ENCODE results near the gene PLET1. TPM values are rescaled to one million over a fixed set of nuclear protein-coding genes. Genes with fewer than 3 reads are reported as not detected.

PLET1 gene
- total and polyA plus RNA-seq, 2 experiments from 2014 or later: not detected

DNA sequence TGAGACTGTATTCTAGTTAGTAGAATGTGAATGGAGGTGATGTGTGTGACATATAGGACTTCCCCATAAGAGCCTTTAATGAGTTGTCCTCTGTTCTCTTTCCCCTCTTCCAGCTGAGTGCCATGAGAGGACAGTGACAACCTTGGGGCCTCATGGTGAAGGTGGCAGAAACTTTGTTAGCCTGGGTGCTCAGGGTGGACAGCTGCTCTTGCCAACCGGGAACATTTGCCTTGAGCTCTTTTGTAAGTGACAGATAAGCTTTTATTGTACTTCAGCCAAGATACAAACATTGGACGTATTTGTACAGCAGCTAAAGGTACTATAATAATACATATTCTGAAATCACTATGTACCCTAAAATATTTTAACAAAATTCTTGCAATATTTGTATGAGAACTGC lies 33.0 kb upstream of the PLET1 start:
- peaks cover 4% of the 10 kb centered on the region for H3K4me1 ChIP-seq (ENCODE audit: insufficient read depth)
- no peak for DNase-seq (ENCODE audit: low spot score)
- TF ChIP-seq, protein P1, sequence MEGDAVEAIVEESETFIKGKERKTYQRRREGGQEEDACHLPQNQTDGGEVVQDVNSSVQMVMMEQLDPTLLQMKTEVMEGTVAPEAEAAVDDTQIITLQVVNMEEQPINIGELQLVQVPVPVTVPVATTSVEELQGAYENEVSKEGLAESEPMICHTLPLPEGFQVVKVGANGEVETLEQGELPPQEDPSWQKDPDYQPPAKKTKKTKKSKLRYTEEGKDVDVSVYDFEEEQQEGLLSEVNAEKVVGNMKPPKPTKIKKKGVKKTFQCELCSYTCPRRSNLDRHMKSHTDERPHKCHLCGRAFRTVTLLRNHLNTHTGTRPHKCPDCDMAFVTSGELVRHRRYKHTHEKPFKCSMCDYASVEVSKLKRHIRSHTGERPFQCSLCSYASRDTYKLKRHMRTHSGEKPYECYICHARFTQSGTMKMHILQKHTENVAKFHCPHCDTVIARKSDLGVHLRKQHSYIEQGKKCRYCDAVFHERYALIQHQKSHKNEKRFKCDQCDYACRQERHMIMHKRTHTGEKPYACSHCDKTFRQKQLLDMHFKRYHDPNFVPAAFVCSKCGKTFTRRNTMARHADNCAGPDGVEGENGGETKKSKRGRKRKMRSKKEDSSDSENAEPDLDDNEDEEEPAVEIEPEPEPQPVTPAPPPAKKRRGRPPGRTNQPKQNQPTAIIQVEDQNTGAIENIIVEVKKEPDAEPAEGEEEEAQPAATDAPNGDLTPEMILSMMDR (IDR thresholded peaks at IDR 0.05; ENCODE audit: poor library complexity): no peak
- no peak for TF ChIP-seq EZH2 (IDR thresholded peaks at IDR 0.05; ENCODE audit: borderline replicate concordance)
- TF ChIP-seq EZH2phosphoT487 (IDR thresholded peaks at IDR 0.05; ENCODE audit: low read depth, severe bottlenecking, unreplicated experiment): no peak
- WGBS (ENCODE audit: low lambda C conversion rate, missing lambda C conversion rate): 51% methylated on average over 2 of the region's 2 CpGs
- H3K27me3 ChIP-seq: no peaks in the 10 kb centered on the region
- no peak overlapping the region for H3K4me2 ChIP-seq
- H3K9me3 ChIP-seq (ENCODE audit: low read depth): no peaks in the 10 kb centered on the region
- no peak overlapping the region for H3K27ac ChIP-seq
- no peak overlapping the region for H3K4me3 ChIP-seq
- no peaks in the 10 kb centered on the region for H4K20me1 ChIP-seq (ENCODE audit: insufficient read depth, poor library complexity, severe bottlenecking)
- no peaks in the 10 kb centered on the region for H3K9me2 ChIP-seq (replicated peaks; ENCODE audit: insufficient read depth)
- no peak overlapping the region for H2AFZ ChIP-seq
- no peaks in the 10 kb centered on the region for H3K79me2 ChIP-seq
- H3K36me3 ChIP-seq (replicated peaks; ENCODE audit: insufficient read depth, low read depth): no peaks in the 10 kb centered on the region

DNA sequence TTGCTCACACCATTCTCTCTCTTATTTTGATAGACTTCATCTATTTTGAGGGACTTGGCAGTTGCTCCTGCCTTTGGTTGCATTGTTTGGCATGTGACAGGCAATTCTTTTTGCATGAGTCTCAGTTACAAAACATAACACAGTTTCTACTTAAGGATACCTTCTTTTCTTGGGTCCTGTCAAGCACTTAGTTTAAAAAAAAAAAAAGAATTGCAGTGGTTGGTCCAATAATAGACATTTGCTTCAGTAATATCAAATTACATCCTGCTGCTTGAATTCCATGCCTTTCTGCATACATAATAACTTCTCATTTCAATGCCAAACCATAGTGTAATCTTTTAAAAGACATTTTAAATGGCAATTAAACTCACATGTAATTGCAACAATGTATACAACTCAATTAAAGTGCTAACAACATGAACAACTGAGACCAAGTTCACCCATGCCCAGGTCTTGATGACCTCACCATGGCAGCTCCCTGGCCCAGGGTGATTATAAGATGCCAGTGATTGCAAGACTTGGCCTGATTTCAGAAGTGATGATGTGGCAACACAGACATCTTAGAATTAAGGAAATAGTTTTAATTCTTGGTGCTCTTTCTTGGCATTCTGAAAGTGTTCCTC lies 32.2 kb upstream of the PLET1 start:
- H4K20me1 ChIP-seq (ENCODE audit: insufficient read depth, poor library complexity, severe bottlenecking): no peaks in the 10 kb centered on the region
- no peaks in the 10 kb centered on the region for H3K9me2 ChIP-seq (replicated peaks; ENCODE audit: insufficient read depth)
- no peaks in the 10 kb centered on the region for H3K79me2 ChIP-seq
- H3K27me3 ChIP-seq: peaks cover 2% of the 10 kb centered on the region
- no peak overlapping the region for H3K4me3 ChIP-seq
- H2AFZ ChIP-seq: no peak overlapping the region
- H3K27ac ChIP-seq: no peak overlapping the region
- no peak for DNase-seq (ENCODE audit: low spot score)
- H3K4me1 ChIP-seq (ENCODE audit: insufficient read depth): peaks cover 4% of the 10 kb centered on the region
- H3K4me2 ChIP-seq: no peak overlapping the region
- TF ChIP-seq, protein P1 (IDR thresholded peaks at IDR 0.05; ENCODE audit: poor library complexity): no peak
- TF ChIP-seq EZH2 (IDR thresholded peaks at IDR 0.05; ENCODE audit: borderline replicate concordance) (no peak), EZH2phosphoT487 (IDR thresholded peaks at IDR 0.05; ENCODE audit: low read depth, severe bottlenecking, unreplicated experiment) (no peak)
- H3K36me3 ChIP-seq (replicated peaks; ENCODE audit: insufficient read depth, low read depth): no peaks in the 10 kb centered on the region
- no peaks in the 10 kb centered on the region for H3K9me3 ChIP-seq (ENCODE audit: low read depth)

DNA sequence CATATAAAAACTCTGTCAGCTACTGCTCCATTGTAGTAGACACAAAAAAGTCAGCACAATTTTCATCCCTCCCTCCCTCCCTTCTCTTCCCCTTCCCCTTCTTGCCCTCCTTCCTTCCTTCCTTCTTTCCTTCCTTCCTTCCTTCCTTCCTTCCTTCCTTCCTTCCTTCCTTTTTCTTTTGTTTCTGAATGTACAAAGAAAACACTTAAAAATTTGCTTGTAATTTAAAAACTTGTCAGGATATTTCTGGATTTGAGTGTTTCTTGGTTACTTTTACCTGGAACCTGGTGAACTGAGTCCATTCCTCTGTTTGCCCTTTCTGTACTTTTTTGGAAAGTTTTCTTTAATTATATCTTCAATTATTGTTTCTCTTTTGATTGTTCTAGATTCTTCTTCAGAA lies 31.5 kb upstream of the PLET1 start:
- no peaks in the 10 kb centered on the region for H3K79me2 ChIP-seq
- DNase-seq (ENCODE audit: low spot score): no peak
- H3K36me3 ChIP-seq (replicated peaks; ENCODE audit: insufficient read depth, low read depth): no peaks in the 10 kb centered on the region
- TF ChIP-seq, protein P1 (IDR thresholded peaks at IDR 0.05; ENCODE audit: poor library complexity): no peak
- no peak for TF ChIP-seq EZH2 (IDR thresholded peaks at IDR 0.05; ENCODE audit: borderline replicate concordance)
- TF ChIP-seq EZH2phosphoT487 (IDR thresholded peaks at IDR 0.05; ENCODE audit: low read depth, severe bottlenecking, unreplicated experiment): no peak
- no peak overlapping the region for H2AFZ ChIP-seq
- H3K27ac ChIP-seq: no peak overlapping the region
- H3K9me3 ChIP-seq (ENCODE audit: low read depth): no peaks in the 10 kb centered on the region
- H3K4me2 ChIP-seq: no peak overlapping the region
- H3K27me3 ChIP-seq: peaks cover 2% of the 10 kb centered on the region
- H3K4me1 ChIP-seq (ENCODE audit: insufficient read depth): peaks cover 4% of the 10 kb centered on the region
- H3K4me3 ChIP-seq: no peak overlapping the region
- H3K9me2 ChIP-seq (replicated peaks; ENCODE audit: insufficient read depth): no peaks in the 10 kb centered on the region
- H4K20me1 ChIP-seq (ENCODE audit: insufficient read depth, poor library complexity, severe bottlenecking): no peaks in the 10 kb centered on the region

DNA sequence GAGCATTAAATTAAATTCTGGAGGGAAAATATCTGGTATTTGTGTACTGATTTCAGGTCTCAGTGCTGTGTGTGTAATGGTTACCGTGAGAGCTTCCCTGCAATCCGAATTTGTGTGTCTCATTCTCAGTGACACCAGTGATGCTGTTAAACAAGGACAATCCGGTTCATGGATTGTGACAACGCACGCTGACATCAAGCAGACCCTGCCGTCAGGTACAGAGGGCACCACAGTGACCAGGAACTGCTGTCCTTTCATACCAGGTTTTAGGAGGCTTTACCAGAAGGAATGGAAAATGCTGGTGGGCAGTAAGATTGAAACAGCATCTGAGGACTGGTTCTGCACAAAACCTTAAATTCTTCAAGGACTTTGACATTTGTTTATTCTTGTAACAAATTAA lies 30.5 kb upstream of the PLET1 start:
- Histone ChIP-seq H3K9me3 (ENCODE audit: low read depth) (no peaks in the 10 kb centered on the region), H3K4me3 (no peak overlapping the region), H3K4me2 (peak overlapping the region; percentile 99), H2AFZ (no peak overlapping the region), H3K4me1 (ENCODE audit: insufficient read depth) (peaks cover 4% of the 10 kb centered on the region), H3K36me3 (replicated peaks; ENCODE audit: insufficient read depth, low read depth) (no peaks in the 10 kb centered on the region), H3K79me2 (no peaks in the 10 kb centered on the region), H3K27me3 (peaks cover 2% of the 10 kb centered on the region), H3K9me2 (replicated peaks; ENCODE audit: insufficient read depth) (no peaks in the 10 kb centered on the region), H4K20me1 (ENCODE audit: insufficient read depth, poor library complexity, severe bottlenecking) (no peaks in the 10 kb centered on the region), H3K27ac (no peak overlapping the region)
- 83% methylated on average over 6 of the region's 6 CpGs for WGBS (ENCODE audit: low lambda C conversion rate, missing lambda C conversion rate)
- TF ChIP-seq EZH2 (IDR thresholded peaks at IDR 0.05; ENCODE audit: borderline replicate concordance): no peak
- DNase-seq (ENCODE audit: low spot score): no peak

Data from hepatocyte (in vitro differentiated cells).